KOPT-K1 (cell line): ENCODE measurements around the gene HES6.

Experiments
- H3K27ac ChIP-seq: fragments of 200-600 bp; sonication (generic); 2 replicates; pipeline ENCODE4 v1.5.1; 2016; ENCODE audit warnings: antibody characterized with exemption, mild to moderate bottlenecking, low read depth, low read length; ENCODE audit not compliant: poor library complexity, severe bottlenecking
- H3K36me3 ChIP-seq: fragments of 200-600 bp; sonication (generic); 2 replicates; pipeline ENCODE4 v1.5.1; 2017; ENCODE audit warnings: antibody characterized with exemption, mild to moderate bottlenecking, low read length, moderate library complexity; ENCODE audit not compliant: insufficient read depth
- H3K9me3 ChIP-seq: fragments of 200-600 bp; sonication (generic); 2 replicates; pipeline ENCODE4 v1.5.1; 2017; ENCODE audit warnings: antibody characterized with exemption, low read length, mild to moderate bottlenecking; ENCODE audit not compliant: insufficient read depth, poor library complexity, severe bottlenecking

HES6 gene

DNA sequence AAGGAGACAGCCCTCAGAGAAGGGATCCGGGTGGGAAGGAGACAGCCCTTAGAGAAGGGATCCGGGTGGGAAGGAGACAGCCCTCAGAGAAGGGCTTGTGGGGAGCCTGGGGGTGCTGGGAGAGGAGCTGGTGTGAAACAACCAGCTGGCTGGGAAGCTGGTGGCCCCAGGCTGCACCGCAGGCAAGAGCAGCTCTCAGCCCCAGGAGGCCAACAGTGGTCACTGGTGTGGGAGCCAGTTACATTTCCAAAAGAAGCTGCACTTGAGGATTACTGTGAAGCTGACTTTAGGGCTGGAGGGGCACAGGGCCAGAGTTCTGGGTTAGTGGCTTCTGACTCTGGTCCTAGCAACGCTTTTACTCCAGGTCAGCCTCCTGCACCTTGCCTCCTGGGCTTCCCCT, 3.3 kb downstream of the HES6 start:
- Histone ChIP-seq H3K27ac (no peak overlapping the region), H3K9me3 (no peaks in the 10 kb centered on the region), H3K36me3 (no peaks in the 10 kb centered on the region)

DNA sequence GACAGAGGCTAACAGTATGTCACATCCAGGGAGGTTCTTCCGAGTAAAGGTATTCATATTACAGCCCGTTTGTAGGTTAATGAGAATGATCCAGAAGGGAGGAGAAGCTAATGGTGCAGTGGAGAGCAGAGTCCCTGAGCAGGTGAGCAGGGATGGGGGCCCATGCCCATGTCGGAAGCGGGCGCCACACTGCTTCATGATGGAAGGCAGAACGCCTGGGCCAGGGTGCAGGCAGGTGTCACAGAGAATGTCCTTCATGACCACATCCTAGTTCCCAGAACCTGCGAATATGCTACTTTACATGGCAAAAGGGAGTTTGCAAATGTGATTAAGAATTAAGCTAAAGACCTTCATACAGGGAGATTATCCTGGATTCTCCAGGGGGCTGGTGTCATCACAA, 4.0 kb downstream of the HES6 start:
- H3K9me3 ChIP-seq: no peaks in the 10 kb centered on the region
- no peaks in the 10 kb centered on the region for H3K36me3 ChIP-seq
- no peak overlapping the region for H3K27ac ChIP-seq

DNA sequence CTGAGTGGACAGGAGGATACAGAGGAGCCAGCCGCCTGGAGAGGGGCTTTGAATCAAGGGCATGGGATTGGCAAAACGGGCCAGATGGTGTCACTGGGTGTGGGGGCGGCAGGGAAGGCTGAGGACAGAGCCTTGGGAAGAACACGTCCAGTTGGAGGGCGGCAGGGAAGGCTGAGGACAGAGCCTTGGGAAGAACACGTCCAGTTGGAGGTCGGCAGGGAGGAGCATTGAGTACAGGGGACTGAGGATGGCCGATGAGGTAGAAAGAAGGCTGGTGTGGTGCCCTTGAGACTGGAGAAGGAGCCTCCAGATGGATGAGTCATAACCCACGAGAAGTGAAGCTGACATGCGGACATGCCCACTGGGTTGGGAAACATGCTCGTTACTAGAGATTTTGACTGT, 4.5 kb downstream of the HES6 start:
- Histone ChIP-seq H3K27ac (no peak overlapping the region), H3K9me3 (no peaks in the 10 kb centered on the region), H3K36me3 (no peaks in the 10 kb centered on the region)

DNA sequence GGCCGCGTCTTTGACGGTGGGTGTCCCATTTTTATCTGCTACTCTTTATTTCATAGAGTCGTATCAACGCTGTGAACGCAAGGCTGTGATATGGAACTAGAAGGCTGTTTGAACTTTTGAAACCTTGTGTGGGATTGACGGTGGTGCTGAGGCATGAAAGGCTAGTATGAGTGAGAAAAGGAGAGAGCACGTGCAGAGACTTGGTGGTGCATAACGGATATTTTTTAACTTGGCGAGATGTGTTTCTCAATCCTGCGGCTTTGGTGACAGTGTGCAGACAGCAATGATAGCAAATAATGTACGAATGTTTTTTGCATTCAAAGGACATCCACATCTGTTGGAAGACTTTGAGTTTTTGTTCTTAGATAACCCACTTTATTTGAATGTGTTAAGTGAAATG, 6.2 kb downstream of the HES6 start:
- H3K9me3 ChIP-seq: no peaks in the 10 kb centered on the region
- no peak overlapping the region for H3K27ac ChIP-seq
- no peaks in the 10 kb centered on the region for H3K36me3 ChIP-seq

GRCh38 chr2:238231809-238232208, 8.0 kb downstream of the HES6 start:
- Histone ChIP-seq H3K9me3 (no peaks in the 10 kb centered on the region), H3K27ac (no peak overlapping the region), H3K36me3 (no peaks in the 10 kb centered on the region)

DNA sequence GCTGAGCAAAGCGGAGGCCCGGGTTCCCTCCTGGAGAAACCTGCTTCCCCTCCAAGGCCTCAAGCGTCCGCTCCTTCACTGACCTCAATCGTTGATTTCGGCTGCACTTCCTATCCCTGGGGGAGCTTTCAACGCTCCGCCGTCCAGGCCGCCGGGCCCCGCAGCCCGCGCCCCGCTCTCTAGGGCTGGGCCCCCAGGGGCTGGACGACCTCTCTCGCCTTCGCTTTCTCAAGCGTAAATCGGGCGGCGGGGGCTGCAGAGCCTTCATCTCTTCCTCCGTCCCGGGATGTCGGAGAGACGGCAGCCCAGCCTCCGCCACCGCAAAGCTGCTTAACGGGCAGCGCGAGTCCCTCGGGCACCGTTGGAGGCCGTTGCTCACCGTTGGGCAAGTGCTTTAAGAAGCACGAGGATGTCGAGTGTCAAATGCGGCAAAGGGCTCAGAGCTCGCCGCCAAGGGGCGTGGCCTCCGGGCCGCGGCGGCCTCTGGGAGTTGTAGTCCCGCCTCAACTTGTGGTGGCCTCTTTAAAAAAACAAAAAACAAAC, 8.5 kb downstream of the HES6 start:
- H3K9me3 ChIP-seq: no peaks in the 10 kb centered on the region

GRCh38 chr2:238230699-238231098, 9.1 kb downstream of the HES6 start:
- Histone ChIP-seq H3K36me3 (no peaks in the 10 kb centered on the region), H3K27ac (no peak overlapping the region), H3K9me3 (no peaks in the 10 kb centered on the region)

More for the DNA sequence above, 8.5 kb downstream of the HES6 start:
- Histone ChIP-seq H3K36me3 (no peaks in the 10 kb centered on the region), H3K27ac (no peak overlapping the region)

GRCh38 chr2:238228700-238229099, 11.1 kb downstream of the HES6 start:
- H3K36me3 ChIP-seq: no peaks in the 10 kb centered on the region
- no peak overlapping the region for H3K27ac ChIP-seq
- H3K9me3 ChIP-seq: no peaks in the 10 kb centered on the region

GRCh38 chr2:238227587-238228032, 12.2 kb downstream of the HES6 start:
- no peaks in the 10 kb centered on the region for H3K36me3 ChIP-seq

DNA sequence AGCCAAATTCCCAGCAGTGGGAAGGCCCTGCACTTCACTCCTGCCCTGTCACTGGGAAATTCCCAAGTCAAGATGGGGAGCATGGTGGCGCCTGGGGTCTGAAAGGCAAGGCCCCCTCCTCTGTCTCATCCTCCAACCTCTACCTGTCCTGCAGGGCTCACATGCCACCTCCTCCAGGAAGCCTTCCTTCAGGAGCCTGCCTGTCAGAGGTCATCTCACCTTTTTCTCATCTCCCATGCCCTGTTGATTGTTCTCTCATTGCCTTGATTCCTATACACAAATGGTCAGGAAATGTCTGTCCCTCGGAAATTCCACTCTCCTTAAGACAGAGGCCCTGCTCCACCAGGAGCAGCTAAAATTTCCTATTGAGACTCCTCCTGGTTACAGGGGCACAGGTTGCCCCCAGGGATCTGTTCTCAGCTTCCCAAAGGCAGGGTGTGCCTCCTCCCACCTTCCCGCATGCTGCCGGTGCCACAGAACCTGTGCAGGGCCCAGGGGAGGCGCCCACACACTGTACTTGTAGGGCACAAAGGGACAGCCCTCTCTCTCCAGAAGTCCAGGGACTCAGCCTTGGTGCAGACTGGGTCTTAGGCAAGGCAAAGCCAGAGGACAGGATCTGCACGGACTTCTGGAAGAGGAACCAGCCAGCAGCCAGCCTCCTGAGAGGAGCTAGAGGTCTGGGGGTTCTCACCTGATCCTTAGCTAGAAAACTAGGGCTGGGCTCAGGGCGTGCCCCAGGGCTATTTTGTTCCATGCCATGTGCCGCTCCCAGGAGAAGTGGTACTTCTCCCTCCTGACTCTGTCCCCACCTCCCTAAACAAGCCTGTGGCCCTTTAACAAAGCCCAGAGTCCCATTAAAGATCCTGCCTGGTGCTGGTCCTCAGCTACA, 12.9 kb downstream of the HES6 start:
- H3K27ac ChIP-seq: no peak overlapping the region
- no peaks in the 10 kb centered on the region for H3K9me3 ChIP-seq
- H3K36me3 ChIP-seq: no peaks in the 10 kb centered on the region

More at GRCh38 chr2:238227587-238228032, 12.2 kb downstream of the HES6 start:
- Histone ChIP-seq H3K9me3 (no peaks in the 10 kb centered on the region), H3K27ac (no peak overlapping the region)

DNA sequence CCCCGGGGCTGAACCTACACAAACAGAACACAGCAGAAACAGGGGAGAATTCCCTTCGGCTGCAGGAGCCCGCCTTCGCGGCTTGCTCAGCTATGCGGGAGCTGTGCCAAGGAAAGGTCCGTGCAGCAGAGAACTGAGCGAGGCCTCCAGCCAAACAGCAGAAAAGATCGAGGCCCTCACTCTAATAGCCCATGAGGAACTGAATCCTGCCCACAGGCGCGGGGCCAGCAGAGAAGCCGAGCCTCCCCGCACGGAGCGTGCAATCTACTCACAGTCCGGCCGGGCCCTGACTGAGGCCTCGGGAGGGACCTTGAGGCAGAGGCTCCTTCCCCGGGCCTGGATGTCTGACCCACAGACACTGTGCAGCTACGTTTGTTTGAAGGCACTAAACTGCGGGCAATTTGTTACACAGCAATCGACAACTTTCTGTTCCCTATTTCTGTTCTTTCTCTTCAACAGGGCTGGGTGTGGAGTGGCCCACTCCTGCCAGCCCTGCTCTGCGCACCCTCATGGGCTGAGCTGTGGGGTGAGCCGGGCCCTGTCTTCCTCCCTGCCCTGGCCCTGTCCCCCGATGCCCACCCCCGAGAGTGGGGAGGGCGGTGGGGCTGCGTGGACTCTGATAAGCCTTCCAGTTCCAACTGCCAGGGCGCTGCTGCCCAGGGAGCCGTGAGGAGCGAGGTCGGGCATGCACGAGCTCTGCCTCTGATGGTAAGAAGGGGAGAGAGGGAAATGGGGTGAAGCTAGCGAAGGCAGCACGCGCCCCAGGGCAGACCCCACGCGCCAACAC, 13.7 kb downstream of the HES6 start:
- Histone ChIP-seq H3K36me3 (no peaks in the 10 kb centered on the region), H3K27ac (no peak overlapping the region), H3K9me3 (no peaks in the 10 kb centered on the region)

GRCh38 chr2:238225121-238225520, 14.7 kb downstream of the HES6 start:
- H3K27ac ChIP-seq: no peak overlapping the region
- no peaks in the 10 kb centered on the region for H3K9me3 ChIP-seq
- H3K36me3 ChIP-seq: no peaks in the 10 kb centered on the region

- no peaks in the 10 kb centered on the region for H3K36me3 ChIP-seq
- no peak overlapping the region for H3K27ac ChIP-seq
- no peaks in the 10 kb centered on the region for H3K9me3 ChIP-seq
These were observed 15.3 kb downstream of the HES6 start for GRCh38 chr2:238224356-238225035.

GRCh38 chr2:238220892-238221521, 18.8 kb downstream of the HES6 start:
- no peaks in the 10 kb centered on the region for H3K9me3 ChIP-seq
- H3K27ac ChIP-seq: no peak overlapping the region

More at GRCh38 chr2:238220892-238221521, 18.8 kb downstream of the HES6 start:
- H3K36me3 ChIP-seq: no peaks in the 10 kb centered on the region
